HEK293T (cell line): ENCODE data around the gene RABGGTB.

Experiments
- ELF4 ChIP-seq: fragments of 450-650 bp; IDR thresholded peaks from 2 replicates; pipeline ENCODE4 v1.6.1; 2017; ENCODE audit warnings: antibody characterized with exemption
- FOXK2 ChIP-seq: fragments of 450-650 bp; IDR thresholded peaks from 2 replicates; pipeline ENCODE4 v1.6.1; 2016; ENCODE audit warnings: mild to moderate bottlenecking
- FOXM1 ChIP-seq: fragments of 450-650 bp; IDR thresholded peaks from 2 replicates; pipeline ENCODE4 v1.6.1; 2017; ENCODE audit warnings: mild to moderate bottlenecking, borderline replicate concordance
- LEF1 ChIP-seq: fragments of 450-650 bp; IDR thresholded peaks from 2 replicates; pipeline ENCODE4 v1.6.1; 2017; ENCODE audit warnings: mild to moderate bottlenecking, borderline replicate concordance
- NFRKB ChIP-seq: fragments of 450-650 bp; IDR thresholded peaks from 2 replicates; pipeline ENCODE4 v1.6.1; 2016; ENCODE audit warnings: mild to moderate bottlenecking, moderate library complexity
- SP1 ChIP-seq: fragments of 450-650 bp; IDR thresholded peaks from 2 replicates; pipeline ENCODE4 v1.6.1; 2017
- SUZ12 ChIP-seq: fragments of 450-650 bp; IDR thresholded peaks from 2 replicates; pipeline ENCODE4 v1.6.1; 2016; ENCODE audit warnings: mild to moderate bottlenecking
- TARDBP ChIP-seq: fragments of 450-650 bp; IDR thresholded peaks from 2 replicates; pipeline ENCODE4 v1.6.1; 2016
- ZNF384 ChIP-seq: fragments of 450-650 bp; IDR thresholded peaks from 2 replicates; pipeline ENCODE4 v1.6.1; 2016

GRCh38 chr1:75764057-75764655 lies 21.9 kb upstream of the RABGGTB start:
- TF ChIP-seq FOXM1 (no peak), ELF4 (no peak), ZNF384 (no peak), SP1 (no peak), SUZ12 (no peak), FOXK2 (no peak), NFRKB (no peak), TARDBP (no peak), LEF1 (no peak)
